SK-N-SH treated with all-trans-retinoic acid at 6 μM for 48 hours (cell line): Measurements from ENCODE around the gene CLTB.

Experiments used
- RARB ChIP-seq: fragments of 250-450 bp; sonication (Bioruptor Pico); IDR thresholded peaks from 2 replicates; pipeline ENCODE4 v1.8.0; 2021; ENCODE audit warnings: mild to moderate bottlenecking, moderate library complexity
- TOX ChIP-seq: fragments of 250-450 bp; sonication (Bioruptor Pico); IDR thresholded peaks from 2 replicates; pipeline ENCODE4 v1.8.0; 2021; ENCODE audit warnings: mild to moderate bottlenecking, moderate library complexity, borderline replicate concordance
- ZFP3 ChIP-seq: fragments of 250-450 bp; sonication (Bioruptor Pico); IDR thresholded peaks from 2 replicates; pipeline ENCODE4 v1.5.0; 2020; ENCODE audit warnings: mild to moderate bottlenecking, moderate library complexity
- ZFP30 ChIP-seq: fragments of 450-650 bp; formaldehyde crosslinking; IDR thresholded peaks from 2 replicates; pipeline ENCODE4 v1.5.0; 2022; ENCODE audit warnings: mild to moderate bottlenecking, moderate library complexity

- TF ChIP-seq ZFP30 (no peak), TOX (no peak), ZFP3 (CRISPR knock-in tag) (no peak), RARB (CRISPR knock-in tag) (no peak)
Observed at GRCh38 chr5:176438959-176439757, 22.8 kb upstream of the CLTB start.
